Fibroblast of lung (primary cell): ENCODE results near the gene KRTAP5-1. TPM values are rescaled to one million over a fixed set of nuclear protein-coding genes. Genes with fewer than 3 reads are reported as not detected.
"Not testable (repeated sequence)": the region's sequence is repeated elsewhere in the genome, so short reads cannot be mapped to it uniquely, and the experiment has no call there.

Source experiments
- DNase-seq, 2 donors: peaks; one replicate each; pipeline versions ENCODE4 v3.0.0 to v3.0.0-alpha.2; 2010; ENCODE audit warnings: low read depth in 2 of 2
- H2AFZ ChIP-seq: 2 replicates; pipeline ENCODE4 v1.5.1; 2012; ENCODE audit warnings: low read length, control low read depth, inconsistent platforms
- H3K27ac ChIP-seq: 2 replicates; pipeline ENCODE4 v1.5.1; 2011; ENCODE audit warnings: low read length, control low read depth; ENCODE audit not compliant: insufficient read depth
- H3K27me3 ChIP-seq: 2 replicates; pipeline ENCODE4 v1.5.1; 2011; ENCODE audit warnings: mild to moderate bottlenecking, low read length; ENCODE audit not compliant: control insufficient read depth, insufficient read depth
- H3K36me3 ChIP-seq: 2 replicates; pipeline ENCODE4 v1.5.1; 2011; ENCODE audit warnings: low read length; ENCODE audit not compliant: control insufficient read depth, insufficient read depth
- H3K4me1 ChIP-seq: 2 replicates; pipeline ENCODE4 v1.5.1; 2011; ENCODE audit warnings: low read length; ENCODE audit not compliant: control insufficient read depth, insufficient read depth; ENCODE audit errors: extremely low read depth
- H3K4me2 ChIP-seq: 2 replicates; pipeline ENCODE4 v1.5.1; 2011; ENCODE audit warnings: low read length, control low read depth; ENCODE audit not compliant: insufficient read depth; ENCODE audit errors: extremely low read depth
- H3K4me3 ChIP-seq, 4 experiments: fragments of 200-600 bp in 1 of 4; sonication (generic) in 1 of 4; replicated peaks in 1 of 4; 2 replicates each; pipeline ENCODE4 v1.5.1; 2011 to 2016; ENCODE audit warnings: low read length in 4 of 4, low read depth in 3 of 4, mild to moderate bottlenecking in 3 of 4, control low read depth in 2 of 4, inconsistent platforms in 1 of 4, mixed read lengths in 1 of 4; ENCODE audit not compliant: insufficient read depth in 1 of 4; ENCODE audit errors: control extremely low read depth in 1 of 4
- H3K79me2 ChIP-seq: 2 replicates; pipeline ENCODE4 v1.5.1; 2012; ENCODE audit warnings: mild to moderate bottlenecking, low read length, inconsistent platforms; ENCODE audit not compliant: control insufficient read depth, insufficient read depth
- H3K9ac ChIP-seq: 2 replicates; pipeline ENCODE4 v1.5.1; 2011; ENCODE audit warnings: mild to moderate bottlenecking, low read length, control low read depth; ENCODE audit not compliant: insufficient read depth
- H3K9me3 ChIP-seq: 2 replicates; pipeline ENCODE4 v1.5.1; 2012; ENCODE audit warnings: low read depth, low read length; ENCODE audit not compliant: control insufficient read depth, insufficient read depth
- H4K20me1 ChIP-seq: 2 replicates; pipeline ENCODE4 v1.5.1; 2011; ENCODE audit warnings: low read length; ENCODE audit not compliant: control insufficient read depth, insufficient read depth; ENCODE audit errors: extremely low read depth
- CTCF ChIP-seq, 2 donors: IDR thresholded peaks in 1 of 2; conservative IDR thresholded peaks in 1 of 2; 1 replicate in 1 of 2; 2 replicates in 1 of 2; pipeline ENCODE4 v1.5.1; 2011 to 2012; ENCODE audit warnings: low read length in 2 of 2, control low read depth in 1 of 2, inconsistent platforms in 1 of 2, low read depth in 1 of 2, mild to moderate bottlenecking in 1 of 2
- EZH2 ChIP-seq: IDR thresholded peaks from 2 replicates; pipeline ENCODE4 v1.5.1; 2012; ENCODE audit warnings: low read length, control low read depth, mild to moderate bottlenecking; ENCODE audit errors: missing control alignments
- polyA plus RNA-seq, 2 donors: library from polyadenylated mRNA; depleted of rRNA in 1 of 2; stranded (reverse) in 1 of 2; unstranded in 1 of 2; fragments of >200 nt; gene quantifications; 2 replicates each; pipeline ENCODE4 v1.2.1, GENCODE V29; 2011 to 2012; ENCODE audit warnings: missing spikeins in 1 of 2
- total RNA-seq: library from RNA; depleted of rRNA; stranded (reverse); fragments of >200 nt; gene quantifications from 2 replicates; pipeline ENCODE4 v1.2.1, GENCODE V29; 2014

KRTAP5-1 gene
- total and polyA plus RNA-seq, 2 donors (not counting 1 experiment from before 2014, with no cell fraction given): not detected

GRCh38 chr11:1604711-1605110, 19.6 kb upstream of the KRTAP5-1 start:
- Histone ChIP-seq H3K27ac (no peak overlapping the region), H2AFZ (no peak overlapping the region), H3K36me3 (no peaks in the 10 kb centered on the region), H3K4me1 (no peaks in the 10 kb centered on the region), H3K79me2 (no peaks in the 10 kb centered on the region), H4K20me1 (no peaks in the 10 kb centered on the region), H3K4me2 (no peak overlapping the region), H3K27me3 (no peaks in the 10 kb centered on the region), H3K4me3 (no peak overlapping the region), H3K9ac (no peak overlapping the region), H3K9me3 (no peaks in the 10 kb centered on the region)
- TF ChIP-seq CTCF (conservative IDR thresholded peaks at IDR 0.05 in 1 of 2, IDR thresholded peaks at IDR 0.05 in 1 of 2; ENCODE audit: low read depth in 1 of 2, low read length in 2 of 2) (no peak), EZH2 (no peak)
- DNase-seq: no peak

GRCh38 chr11:1604181-1604580, 19.1 kb upstream of the KRTAP5-1 start:
- no peak overlapping the region for H3K9ac ChIP-seq
- no peak for TF ChIP-seq EZH2
- no peak for TF ChIP-seq CTCF (conservative IDR thresholded peaks at IDR 0.05 in 1 of 2, IDR thresholded peaks at IDR 0.05 in 1 of 2; ENCODE audit: low read depth in 1 of 2, low read length in 2 of 2)
- no peak for DNase-seq
- H3K27me3 ChIP-seq: no peaks in the 10 kb centered on the region
- H3K27ac ChIP-seq: no peak overlapping the region
- H2AFZ ChIP-seq: no peak overlapping the region
- no peaks in the 10 kb centered on the region for H3K36me3 ChIP-seq
- no peaks in the 10 kb centered on the region for H3K4me1 ChIP-seq
- no peaks in the 10 kb centered on the region for H3K79me2 ChIP-seq
- no peak overlapping the region for H3K4me2 ChIP-seq
- no peaks in the 10 kb centered on the region for H3K9me3 ChIP-seq
- H4K20me1 ChIP-seq: no peaks in the 10 kb centered on the region
- H3K4me3 ChIP-seq: no peak overlapping the region

GRCh38 chr11:1603629-1604028, 18.5 kb upstream of the KRTAP5-1 start:
- Histone ChIP-seq H3K27ac (no peak overlapping the region), H4K20me1 (no peaks in the 10 kb centered on the region), H3K4me2 (no peak overlapping the region), H2AFZ (no peak overlapping the region), H3K4me3 (no peak overlapping the region), H3K4me1 (no peaks in the 10 kb centered on the region), H3K27me3 (no peaks in the 10 kb centered on the region), H3K9ac (no peak overlapping the region), H3K79me2 (no peaks in the 10 kb centered on the region), H3K9me3 (no peaks in the 10 kb centered on the region), H3K36me3 (no peaks in the 10 kb centered on the region)
- TF ChIP-seq EZH2: no peak
- TF ChIP-seq CTCF (conservative IDR thresholded peaks at IDR 0.05 in 1 of 2, IDR thresholded peaks at IDR 0.05 in 1 of 2; ENCODE audit: low read depth in 1 of 2, low read length in 2 of 2): no peak
- DNase-seq: no peak

- H2AFZ ChIP-seq, H3K27me3 ChIP-seq, H3K4me1 ChIP-seq, H3K79me2 ChIP-seq, H3K9ac ChIP-seq, H3K36me3 ChIP-seq, DNase-seq, H4K20me1 ChIP-seq, H3K4me2 ChIP-seq, H3K9me3 ChIP-seq, H3K27ac ChIP-seq, H3K4me3 ChIP-seq: not testable (repeated sequence)
These were observed 16.6 kb upstream of the KRTAP5-1 start for GRCh38 chr11:1601663-1602062.
